ENCODE results near the gene SPATA2L. TPM values are rescaled to one million over a fixed set of nuclear protein-coding genes. Genes with fewer than 3 reads are reported as not detected.
"Not testable (repeated sequence)": the region's sequence is repeated elsewhere in the genome, so short reads cannot be mapped to it uniquely, and the experiment has no call there.

Gene SPATA2L
- polyA plus RNA-seq, 4 donors: 5.3 to 9.8 (median 8.2) TPM

DNA sequence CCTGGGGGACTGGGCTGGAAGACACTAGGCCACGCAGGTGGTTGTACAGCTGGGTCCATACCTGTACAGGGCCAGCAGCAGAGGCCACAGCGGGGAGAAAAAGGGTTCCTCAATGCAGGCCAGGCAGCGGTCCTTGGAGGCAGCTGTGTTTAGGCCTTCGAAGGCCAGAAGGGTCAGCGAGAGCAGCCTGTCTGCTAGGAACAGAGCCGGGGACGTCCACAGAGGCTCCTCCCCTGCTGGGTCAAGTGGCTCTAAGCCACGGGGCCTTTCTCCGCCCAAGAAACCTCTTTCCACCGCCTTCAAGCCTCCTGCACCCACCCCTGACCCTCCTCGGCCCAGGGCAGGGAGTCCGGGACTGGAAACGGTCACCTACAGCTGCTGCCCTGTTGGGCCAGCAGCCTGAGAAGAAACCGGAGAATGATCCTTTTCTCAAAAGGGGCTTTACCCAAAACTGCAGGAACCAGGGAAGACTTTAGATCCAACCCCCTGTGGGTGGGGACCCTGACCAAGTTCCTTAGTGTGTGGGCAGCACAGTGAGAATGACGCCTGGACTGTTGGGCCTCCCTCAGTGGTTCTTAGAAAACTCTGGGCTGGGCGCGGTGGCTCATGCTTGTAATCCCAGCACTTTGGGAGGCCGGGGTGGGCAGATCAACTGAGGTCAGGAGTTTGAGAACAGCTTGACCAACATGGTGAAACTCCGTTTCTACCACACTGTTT is 8.4 kb upstream of the SPATA2L start:
- DNase-seq (ENCODE audit: low read depth in 4 of 4, low spot score in 2 of 4): no peak

DNA sequence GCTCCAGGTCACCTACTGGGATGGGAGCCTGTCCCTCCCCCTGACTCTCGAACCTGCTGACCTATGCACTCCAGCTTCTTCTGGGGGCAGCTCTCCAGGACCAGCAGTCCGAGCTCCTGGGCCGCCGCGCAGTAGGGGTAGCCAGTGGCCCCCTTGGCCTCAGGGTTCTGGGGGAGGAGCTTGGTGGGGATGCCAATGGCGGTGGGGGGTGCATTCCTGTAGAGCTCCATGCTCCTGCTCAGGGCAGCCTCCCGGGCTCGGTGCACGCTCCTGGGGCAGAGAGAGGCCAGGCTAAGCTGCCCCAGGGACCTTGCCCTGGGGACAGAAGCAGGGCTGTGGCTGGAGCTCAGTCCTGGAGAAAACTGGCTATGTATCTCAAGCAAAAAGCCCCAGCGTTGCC is 7.7 kb upstream of the SPATA2L start:
- DNase-seq (ENCODE audit: low read depth in 4 of 4, low spot score in 2 of 4): no peak

- DNase-seq (ENCODE audit: low read depth in 4 of 4, low spot score in 2 of 4): no peak
These were observed 7.0 kb upstream of the SPATA2L start for GRCh38 chr16:89708481-89708931.

GRCh38 chr16:89707695-89708094 is 6.2 kb upstream of the SPATA2L start:
- no peak for DNase-seq (ENCODE audit: low read depth in 4 of 4, low spot score in 2 of 4)

DNA sequence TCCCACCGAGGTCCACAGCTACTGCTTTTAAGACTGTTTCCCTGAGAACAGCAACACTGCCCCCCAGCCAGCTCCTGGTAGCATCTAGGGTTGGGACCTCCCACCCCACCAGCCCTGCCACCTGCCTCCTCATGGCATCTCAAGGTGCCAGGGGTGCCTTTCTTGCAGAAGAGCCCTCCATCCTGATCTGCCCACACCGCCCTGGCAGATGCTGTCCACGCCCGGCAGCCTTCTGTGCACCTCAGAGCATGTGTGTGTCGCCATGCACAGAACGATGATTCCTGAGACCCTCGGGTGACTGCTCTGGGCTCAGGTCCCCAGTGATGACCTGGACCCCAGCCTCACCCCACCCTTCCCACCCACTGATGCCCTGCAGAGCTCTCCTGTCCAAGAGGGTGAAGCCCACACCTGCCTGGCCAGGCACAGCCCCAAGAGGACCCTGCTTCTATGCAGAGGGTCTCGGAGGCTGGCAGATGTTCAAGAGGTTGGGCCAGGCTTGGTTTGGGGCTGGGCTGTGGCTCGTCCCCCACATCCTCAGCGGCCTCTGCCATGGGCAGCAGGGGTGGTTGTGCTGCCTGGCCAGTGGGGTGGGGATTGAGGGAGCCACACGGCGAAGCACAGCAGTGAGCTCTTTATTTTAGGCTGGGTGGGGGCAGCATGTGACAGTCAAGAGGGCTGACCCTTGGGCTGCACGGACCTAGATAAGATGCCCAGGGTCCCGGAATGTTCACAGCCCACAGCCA is 5.2 kb upstream of the SPATA2L start:
- no peak for DNase-seq (ENCODE audit: low read depth in 4 of 4, low spot score in 2 of 4)

DNA sequence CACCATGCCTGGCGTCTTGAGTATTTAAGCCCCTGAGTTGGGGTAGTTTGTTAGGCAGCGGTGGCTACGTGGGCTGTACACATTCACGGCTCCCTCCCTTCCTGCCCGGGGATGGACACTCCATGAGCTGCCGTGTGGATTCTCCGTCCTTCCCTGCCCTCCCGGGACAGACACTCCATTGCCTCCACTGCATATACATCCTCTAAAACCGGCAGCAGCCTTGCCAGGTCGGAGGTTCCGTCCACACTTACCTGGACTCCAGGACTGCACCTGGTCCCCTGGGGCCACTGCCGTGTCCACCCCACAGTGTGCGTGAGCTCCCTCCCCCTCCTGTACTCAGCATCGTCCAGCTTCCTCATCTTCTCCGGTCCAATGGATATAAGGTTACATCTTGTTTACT is 3.5 kb upstream of the SPATA2L start:
- no peak for DNase-seq (ENCODE audit: low read depth in 4 of 4, low spot score in 2 of 4)

DNA sequence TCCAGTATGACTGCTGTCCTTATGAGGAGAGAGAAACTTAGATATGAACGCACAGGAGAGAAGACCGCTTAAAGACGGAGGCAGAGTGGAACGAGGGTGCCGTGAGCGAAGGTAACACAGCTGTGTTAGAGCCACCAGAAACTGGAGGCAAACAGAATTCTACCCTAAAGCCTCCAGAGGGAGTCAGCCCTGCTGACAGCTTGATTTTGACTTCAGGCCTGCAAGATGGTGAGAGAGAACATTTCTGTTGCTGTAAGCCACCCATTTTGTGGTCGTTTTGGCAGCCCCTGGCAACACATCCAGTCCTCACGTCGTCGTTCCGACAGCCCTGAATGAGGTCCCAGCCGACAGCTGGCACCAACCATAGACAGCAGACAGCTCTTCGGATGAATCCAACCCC is 2.8 kb upstream of the SPATA2L start:
- no peak for DNase-seq (ENCODE audit: low read depth in 4 of 4, low spot score in 2 of 4)

GRCh38 chr16:89700649-89701424 is 668 bp downstream of the SPATA2L start:
- DNase-seq (ENCODE audit: low read depth in 4 of 4, low spot score in 2 of 4): no peak

GRCh38 chr16:89700100-89700648 is 1.3 kb downstream of the SPATA2L start:
- DNase-seq (ENCODE audit: low read depth in 4 of 4, low spot score in 2 of 4): peak; percentile 80 to 96 (median 94)

DNA sequence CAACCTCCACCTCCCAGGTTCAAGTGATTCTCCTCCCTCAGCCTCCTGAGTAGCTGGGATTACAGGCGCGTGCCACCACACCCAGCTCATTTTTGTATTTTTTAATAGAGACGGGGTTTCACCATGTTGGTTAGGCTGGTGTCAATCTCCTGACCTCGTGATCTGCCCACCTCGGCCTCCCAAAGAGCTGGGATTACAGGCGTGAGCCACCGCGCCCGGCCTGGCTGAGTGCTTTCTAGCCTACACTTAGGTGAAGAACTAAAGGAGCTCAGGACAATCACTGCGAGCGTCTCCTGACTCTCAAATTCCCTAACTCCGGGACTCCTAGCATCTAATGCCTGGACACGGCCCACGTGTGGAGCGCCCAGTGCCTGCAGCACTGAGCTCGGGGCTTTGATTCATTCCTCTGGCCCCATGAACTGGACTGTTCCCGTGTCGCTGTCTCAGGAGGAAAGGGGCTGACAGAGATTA is 1.8 kb downstream of the SPATA2L start:
- not testable (repeated sequence) for DNase-seq (ENCODE audit: low read depth in 4 of 4, low spot score in 2 of 4)

- DNase-seq (ENCODE audit: low read depth in 4 of 4, low spot score in 2 of 4): not testable (repeated sequence)
These were observed 2.8 kb downstream of the SPATA2L start for GRCh38 chr16:89698717-89699116.

GRCh38 chr16:89697616-89698331 is 3.7 kb downstream of the SPATA2L start:
- DNase-seq (ENCODE audit: low read depth in 4 of 4, low spot score in 2 of 4): no peak

- DNase-seq (ENCODE audit: low read depth in 4 of 4, low spot score in 2 of 4): no peak
These were observed 4.3 kb downstream of the SPATA2L start for GRCh38 chr16:89697161-89697615.

- no peak for DNase-seq (ENCODE audit: low read depth in 4 of 4, low spot score in 2 of 4)
These were observed 4.8 kb downstream of the SPATA2L start for GRCh38 chr16:89696670-89697128.

DNA sequence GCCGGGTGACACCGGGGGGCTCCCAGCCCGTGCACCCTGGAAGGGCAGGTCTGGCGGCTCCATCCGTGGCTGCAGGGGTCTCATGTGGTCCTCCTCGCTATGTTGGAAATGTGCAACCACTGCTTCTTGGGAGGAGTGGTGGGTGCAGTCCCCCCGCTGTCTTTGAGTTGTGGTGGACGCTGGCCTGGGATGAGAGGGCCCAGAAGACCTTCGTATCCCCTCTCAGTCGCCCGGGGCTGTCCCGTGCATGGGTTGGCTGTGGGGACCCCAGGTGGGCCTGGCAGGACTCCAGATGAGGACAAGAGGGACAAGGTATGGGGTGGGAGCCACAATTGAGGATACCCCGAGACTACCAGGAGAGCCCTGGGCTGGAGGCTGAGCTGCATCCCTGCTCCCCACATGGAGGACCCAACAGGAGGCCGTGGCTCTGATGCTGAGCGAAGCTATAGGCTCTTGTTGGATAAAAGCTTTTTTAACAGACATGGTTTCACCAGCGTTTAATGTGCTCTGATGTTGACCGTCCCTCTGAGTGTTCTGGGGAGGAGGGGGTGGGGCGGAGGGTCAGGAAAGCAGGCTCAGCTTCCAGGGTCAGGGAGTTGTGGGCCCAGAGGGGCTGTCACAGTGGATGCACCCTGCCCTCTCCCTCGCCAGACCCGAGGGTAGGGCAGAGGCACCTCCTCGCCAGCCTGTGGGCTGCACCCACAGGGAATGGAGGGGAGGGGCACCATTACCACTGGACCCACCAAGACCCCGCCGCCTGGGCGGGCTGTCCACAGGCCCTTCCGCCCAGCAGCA is 5.4 kb downstream of the SPATA2L start:
- no peak for DNase-seq (ENCODE audit: low read depth in 4 of 4, low spot score in 2 of 4)

GRCh38 chr16:89695086-89695874 is 6.2 kb downstream of the SPATA2L start:
- no peak for DNase-seq (ENCODE audit: low read depth in 4 of 4, low spot score in 2 of 4)

DNA sequence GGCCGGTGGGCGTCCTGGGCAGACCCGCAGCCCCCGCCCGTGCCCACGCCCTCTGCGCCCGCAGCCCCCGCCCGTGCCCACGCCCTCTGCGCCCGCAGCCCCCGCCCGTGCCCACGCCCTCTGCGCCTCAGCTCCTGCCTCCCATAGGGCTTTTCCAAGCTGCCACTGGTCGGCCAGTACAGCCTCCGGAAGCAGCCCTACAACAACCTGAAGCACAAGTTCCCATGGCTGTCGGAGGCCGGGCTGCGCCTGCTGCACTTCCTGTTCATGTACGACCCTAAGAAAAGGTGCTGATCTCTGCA is 6.8 kb downstream of the SPATA2L start:
- DNase-seq (ENCODE audit: low read depth in 4 of 4, low spot score in 2 of 4): not testable (repeated sequence)

- DNase-seq (ENCODE audit: low read depth in 4 of 4, low spot score in 2 of 4): no peak
These were observed 7.3 kb downstream of the SPATA2L start for GRCh38 chr16:89693931-89694783.
